ENCODE data around the gene EAF1.
"Not testable (repeated sequence)": the region's sequence is repeated elsewhere in the genome, so short reads cannot be mapped to it uniquely, and the experiment has no call there.

The EAF1 gene

DNA sequence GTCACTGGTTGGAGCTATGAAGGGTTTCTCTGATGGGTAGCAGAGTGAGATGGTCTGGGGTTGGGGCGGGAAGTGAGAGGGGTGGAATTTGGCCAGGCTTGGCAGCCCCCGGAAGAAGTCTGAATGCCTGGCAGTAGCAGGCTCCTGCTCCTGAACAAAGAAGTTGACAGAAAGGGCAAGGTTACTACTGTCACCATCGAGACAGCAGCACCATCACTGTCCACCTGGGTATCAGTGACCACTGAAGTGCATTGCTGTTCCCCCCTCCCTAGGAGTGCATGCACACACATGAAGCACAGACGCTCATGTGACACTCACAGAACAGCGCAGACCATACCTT lies 51.2 kb downstream of the EAF1 start:
- no peak overlapping the region for H3K27ac Mint-ChIP-seq

DNA sequence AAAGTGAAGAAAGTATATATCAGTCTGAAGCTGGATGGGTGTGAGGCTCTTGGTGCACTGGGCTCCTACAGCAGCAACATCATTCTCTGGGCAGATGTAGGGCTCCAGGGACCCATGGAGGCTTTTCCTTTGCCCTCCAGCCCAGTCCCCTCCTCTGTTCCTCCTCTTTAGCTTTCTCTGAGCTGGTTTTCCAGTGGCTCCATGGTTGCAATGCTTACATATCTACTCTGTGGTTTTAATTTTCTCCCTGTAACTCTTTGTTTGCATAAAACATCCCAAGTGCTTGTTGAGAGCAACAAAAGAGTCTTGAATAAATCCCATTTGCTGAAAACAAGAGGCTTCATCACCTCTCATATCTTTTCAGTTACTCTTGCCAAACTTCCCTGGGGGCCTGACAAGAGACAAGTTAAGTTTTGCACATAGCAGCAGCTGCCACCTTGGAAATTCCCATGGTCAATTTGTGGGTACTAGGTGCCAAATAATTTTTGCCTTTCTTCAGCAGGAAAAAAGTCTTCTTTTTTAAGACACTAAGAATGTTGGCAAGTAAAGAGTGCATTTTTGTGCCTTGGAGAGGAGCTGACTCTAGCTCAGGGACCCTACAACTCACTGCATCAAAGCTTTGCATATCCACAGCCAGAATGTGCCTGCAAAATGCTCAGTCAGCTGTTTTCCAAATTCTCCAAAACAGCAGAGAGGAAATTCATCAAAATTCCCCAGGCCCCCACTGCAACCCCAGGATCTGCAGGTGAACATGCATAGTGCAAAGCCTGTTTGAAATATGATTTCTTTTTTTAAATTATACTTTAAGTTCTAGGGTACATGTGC lies 52.2 kb downstream of the EAF1 start:
- Mint-ChIP-seq H3K4me3 (no peak overlapping the region), H3K9me3 (peaks cover 36% of the 10 kb centered on the region), H3K36me3 (ENCODE audit: low read depth) (peaks cover 3% of the 10 kb centered on the region), H3K4me1 (no peaks in the 10 kb centered on the region), H3K27me3 (ENCODE audit: low read depth, poor library complexity) (peaks cover 29% of the 10 kb centered on the region), H3K27ac (no peak overlapping the region)
- no peak for TF ChIP-seq CTCF (IDR thresholded peaks at IDR 0.05)
- DNase-seq = no peak

More for the DNA sequence above, 51.2 kb downstream of the EAF1 start:
- H3K9me3 Mint-ChIP-seq = peaks cover 27% of the 10 kb centered on the region
- H3K27me3 Mint-ChIP-seq (ENCODE audit: low read depth, poor library complexity) = peaks cover 25% of the 10 kb centered on the region
- H3K36me3 Mint-ChIP-seq (ENCODE audit: low read depth) = no peaks in the 10 kb centered on the region
- H3K4me1 Mint-ChIP-seq = no peaks in the 10 kb centered on the region
- TF ChIP-seq CTCF (IDR thresholded peaks at IDR 0.05) = no peak
- no peak for DNase-seq
- no peak overlapping the region for H3K4me3 Mint-ChIP-seq

GRCh38 chr3:15484551-15484950 lies 57.2 kb downstream of the EAF1 start:
- H3K4me1 Mint-ChIP-seq, H3K27ac Mint-ChIP-seq, H3K4me3 Mint-ChIP-seq, DNase-seq: not testable (repeated sequence)
- Mint-ChIP-seq H3K36me3 (ENCODE audit: low read depth) (peaks cover 32% of the 10 kb centered on the region), H3K9me3 (peaks cover 41% of the 10 kb centered on the region), H3K27me3 (ENCODE audit: low read depth, poor library complexity) (peaks cover 20% of the 10 kb centered on the region)

GRCh38 chr3:15486020-15486419 lies 58.6 kb downstream of the EAF1 start:
- DNase-seq = no peak
- peaks cover 32% of the 10 kb centered on the region for H3K36me3 Mint-ChIP-seq (ENCODE audit: low read depth)
- H3K9me3 Mint-ChIP-seq = peaks cover 38% of the 10 kb centered on the region
- H3K4me1 Mint-ChIP-seq = no peaks in the 10 kb centered on the region
- H3K27me3 Mint-ChIP-seq (ENCODE audit: low read depth, poor library complexity) = peaks cover 17% of the 10 kb centered on the region
- H3K4me3 Mint-ChIP-seq = no peak overlapping the region
- no peak overlapping the region for H3K27ac Mint-ChIP-seq
- no peak for TF ChIP-seq CTCF (IDR thresholded peaks at IDR 0.05)

- no peak for TF ChIP-seq CTCF (IDR thresholded peaks at IDR 0.05)
- no peaks in the 10 kb centered on the region for H3K4me1 Mint-ChIP-seq
- H3K9me3 Mint-ChIP-seq = peaks cover 28% of the 10 kb centered on the region
- H3K36me3 Mint-ChIP-seq (ENCODE audit: low read depth) = peaks cover 32% of the 10 kb centered on the region
- H3K27me3 Mint-ChIP-seq (ENCODE audit: low read depth, poor library complexity) = peaks cover 15% of the 10 kb centered on the region
- no peak for DNase-seq
- H3K4me3 Mint-ChIP-seq = no peak overlapping the region
- H3K27ac Mint-ChIP-seq = no peak overlapping the region
Observed at GRCh38 chr3:15486979-15487378, 59.6 kb downstream of the EAF1 start.

- peaks cover 8% of the 10 kb centered on the region for H3K27me3 Mint-ChIP-seq (ENCODE audit: low read depth, poor library complexity)
- H3K27ac Mint-ChIP-seq = no peak overlapping the region
- peaks cover 20% of the 10 kb centered on the region for H3K9me3 Mint-ChIP-seq
- no peak for DNase-seq
- no peak for TF ChIP-seq CTCF (IDR thresholded peaks at IDR 0.05)
- peaks cover 32% of the 10 kb centered on the region for H3K36me3 Mint-ChIP-seq (ENCODE audit: low read depth)
- no peak overlapping the region for H3K4me3 Mint-ChIP-seq
- peaks cover 2% of the 10 kb centered on the region for H3K4me1 Mint-ChIP-seq
Observed at GRCh38 chr3:15488002-15488401, 60.6 kb downstream of the EAF1 start.
